H9 (cell line): ENCODE data around the gene EPB41L1. TPM values are rescaled to one million over a fixed set of nuclear protein-coding genes. Genes with fewer than 3 reads are reported as not detected.

ENCODE experiments used
- DNase-seq: peaks from one replicate; pipeline ENCODE4 v3.0.0-alpha.2; 2017
- H2AFZ ChIP-seq: one replicate; pipeline ENCODE4 v1.6.1; 2013; ENCODE audit warnings: mild to moderate bottlenecking, low read length, control low read depth, moderate library complexity
- H2AK5ac ChIP-seq: 2 replicates; pipeline ENCODE4 v1.6.1; 2013; ENCODE audit warnings: low read length, control low read depth, mixed read lengths; ENCODE audit not compliant: insufficient read length
- H2BK120ac ChIP-seq: one replicate; pipeline ENCODE4 v1.6.1; 2013; ENCODE audit warnings: low read depth, mild to moderate bottlenecking, low read length, control low read depth, inconsistent platforms; ENCODE audit not compliant: poor library complexity, severe bottlenecking
- H2BK12ac ChIP-seq: 2 replicates; pipeline ENCODE4 v1.6.1; 2013; ENCODE audit warnings: low read length, control low read depth, mixed read lengths, low read depth; ENCODE audit not compliant: insufficient read length
- H2BK15ac ChIP-seq: 2 replicates; pipeline ENCODE4 v1.6.1; 2013; ENCODE audit warnings: low read depth, low read length, control low read depth
- H2BK20ac ChIP-seq: one replicate; pipeline ENCODE4 v1.6.1; 2013; ENCODE audit warnings: low read depth, mild to moderate bottlenecking, low read length, control low read depth, inconsistent platforms; ENCODE audit not compliant: poor library complexity, severe bottlenecking
- H2BK5ac ChIP-seq: 2 replicates; pipeline ENCODE4 v1.6.1; 2013; ENCODE audit warnings: low read length, control low read depth, mixed read lengths; ENCODE audit not compliant: insufficient read length
- H3K14ac ChIP-seq: 2 replicates; pipeline ENCODE4 v1.6.1; 2013; ENCODE audit warnings: low read length, control low read depth; ENCODE audit not compliant: insufficient read depth
- H3K18ac ChIP-seq: 2 replicates; pipeline ENCODE4 v1.6.1; 2013; ENCODE audit warnings: low read depth, mild to moderate bottlenecking, mixed read lengths, low read length, control low read depth; ENCODE audit not compliant: insufficient read length
- H3K23ac ChIP-seq: 2 replicates; pipeline ENCODE4 v1.6.1; 2013; ENCODE audit warnings: low read length, control low read depth, mixed read lengths, low read depth; ENCODE audit not compliant: insufficient read length
- H3K23me2 ChIP-seq: 2 replicates; pipeline ENCODE4 v1.6.1; 2013; ENCODE audit warnings: low read depth, mild to moderate bottlenecking, mixed read lengths, low read length, control low read depth; ENCODE audit not compliant: insufficient read length, poor library complexity, severe bottlenecking
- H3K27ac ChIP-seq: 2 replicates; pipeline ENCODE4 v1.5.1; 2013; ENCODE audit warnings: low read length, control low read depth, mixed read lengths, low read depth; ENCODE audit not compliant: insufficient read length
- H3K27me3 ChIP-seq: 2 replicates; pipeline ENCODE4 v1.6.1; 2013; ENCODE audit warnings: low read length, control low read depth, inconsistent platforms; ENCODE audit not compliant: insufficient read depth
- H3K4ac ChIP-seq: 2 replicates; pipeline ENCODE4 v1.6.1; 2013; ENCODE audit warnings: low read depth, mild to moderate bottlenecking, control low read depth, inconsistent platforms, low read length, moderate library complexity
- H3K4me1 ChIP-seq: 2 replicates; pipeline ENCODE4 v1.6.1; 2013; ENCODE audit warnings: low read length, control low read depth, inconsistent platforms; ENCODE audit not compliant: insufficient read depth
- H3K4me2 ChIP-seq: 2 replicates; pipeline ENCODE4 v1.6.1; 2013; ENCODE audit warnings: low read length, control low read depth, mixed read lengths; ENCODE audit not compliant: insufficient read length, insufficient read depth
- H3K56ac ChIP-seq: 2 replicates; pipeline ENCODE4 v1.6.1; 2013; ENCODE audit warnings: low read depth, mild to moderate bottlenecking, mixed read lengths, low read length, control low read depth; ENCODE audit not compliant: insufficient read length
- H3K79me1 ChIP-seq: 2 replicates; pipeline ENCODE4 v1.6.1; 2013; ENCODE audit warnings: low read depth, mild to moderate bottlenecking, moderate library complexity, low read length, control low read depth, inconsistent platforms; ENCODE audit not compliant: insufficient read depth, poor library complexity, severe bottlenecking
- H3K79me2 ChIP-seq: 2 replicates; pipeline ENCODE4 v1.6.1; 2013; ENCODE audit warnings: low read length, control low read depth, inconsistent platforms; ENCODE audit not compliant: insufficient read depth
- H3K9ac ChIP-seq: 2 replicates; pipeline ENCODE4 v1.6.1; 2013; ENCODE audit warnings: low read length, control low read depth, mixed read lengths; ENCODE audit not compliant: insufficient read length; ENCODE audit errors: extremely low read depth
- H3K9me3 ChIP-seq: one replicate; pipeline ENCODE4 v1.6.1; 2013; ENCODE audit warnings: low read depth, low read length, inconsistent platforms; ENCODE audit not compliant: control insufficient read depth
- H3T11ph ChIP-seq: one replicate; pipeline ENCODE4 v1.6.1; 2013; ENCODE audit warnings: mild to moderate bottlenecking, low read length, control low read depth, inconsistent platforms
- H4K20me1 ChIP-seq: one replicate; pipeline ENCODE4 v1.6.1; 2013; ENCODE audit not compliant: control insufficient read depth, insufficient read length, insufficient read depth
- H4K5ac ChIP-seq: 2 replicates; pipeline ENCODE4 v1.6.1; 2013; ENCODE audit warnings: low read depth, mild to moderate bottlenecking, mixed read lengths, low read length, control low read depth; ENCODE audit not compliant: insufficient read length
- H4K8ac ChIP-seq: replicated peaks from 2 replicates; pipeline ENCODE4 v1.6.1; 2013; ENCODE audit warnings: low read length, control low read depth, mixed read lengths, low read depth; ENCODE audit not compliant: insufficient read length
- H4K91ac ChIP-seq: 2 replicates; pipeline ENCODE4 v1.6.1; 2013; ENCODE audit warnings: low read depth, mild to moderate bottlenecking, moderate library complexity, mixed read lengths, low read length, control low read depth; ENCODE audit not compliant: insufficient read length
- H3K27ac Mint-ChIP-seq, 3 experiments: 2 replicates in 2 of 3; 3 replicates in 1 of 3; pipeline ENCODE4 v1.8.0; 2020 to 2021; ENCODE audit warnings: mixed read lengths in 3 of 3, mild to moderate bottlenecking in 1 of 3, moderate library complexity in 1 of 3
- H3K27me3 Mint-ChIP-seq: 2 replicates; pipeline ENCODE4 v1.8.0; 2021; ENCODE audit warnings: low read depth, mild to moderate bottlenecking, moderate library complexity, mixed read lengths
- H3K36me3 Mint-ChIP-seq, 3 experiments: 2 replicates in 2 of 3; 3 replicates in 1 of 3; pipeline ENCODE4 v1.8.0; 2020 to 2021; ENCODE audit warnings: low read depth in 3 of 3, mixed read lengths in 3 of 3; ENCODE audit not compliant: insufficient read depth in 1 of 3
- H3K4me1 Mint-ChIP-seq, 2 experiments: 2 replicates each; pipeline ENCODE4 v1.8.0; 2020; ENCODE audit warnings: mixed read lengths in 2 of 2
- H3K4me3 Mint-ChIP-seq, 2 experiments: 2 replicates in 1 of 2; 3 replicates in 1 of 2; pipeline ENCODE4 v1.8.0; 2020 to 2021; ENCODE audit warnings: mild to moderate bottlenecking in 2 of 2, mixed read lengths in 2 of 2, moderate library complexity in 1 of 2
- H3K9me3 Mint-ChIP-seq, 2 experiments: 2 replicates in 1 of 2; 3 replicates in 1 of 2; pipeline ENCODE4 v1.8.0; 2020; ENCODE audit warnings: mild to moderate bottlenecking in 2 of 2, mixed read lengths in 2 of 2, moderate library complexity in 1 of 2
- CTCF ChIP-seq: fragments of 200-600 bp; sonication (generic); conservative IDR thresholded peaks from 3 replicates; pipeline ENCODE4 v1.8.0; 2021; ENCODE audit warnings: antibody characterized with exemption, mild to moderate bottlenecking
- WGBS: extraction: QIAGEN DNeasy Blood & Tissue Kit; methylation state at CpG from one replicate; pipeline ENCODE4 v1.1.7; 2013; ENCODE audit warnings: missing lambda C conversion rate, low lambda C conversion rate, mixed read lengths; ENCODE audit not compliant: insufficient read length; ENCODE audit errors: extremely low coverage; 5-methylcytosine and 5-hydroxymethylcytosine counted together
- total RNA-seq: library from RNA; stranded (reverse); gene quantifications from 2 replicates; pipeline ENCODE4 v1.2.1, GENCODE V29; 2021

EPB41L1 gene
- total RNA-seq, 1 experiment from 2014 or later, result 31.1 TPM

- no peak overlapping the region for H4K5ac ChIP-seq
- H3K79me2 ChIP-seq, result no peaks in the 10 kb centered on the region
- Mint-ChIP-seq H3K27me3 (no peaks in the 10 kb centered on the region; the same call in 1 of the 2 replicates), H3K9me3 (no peaks in the 10 kb centered on the region), H3K4me1 (peaks cover 12 to 42% of the 10 kb centered on the region in 2 experiments), H3K27ac (no peak overlapping the region), H3K4me3 (no peak overlapping the region), H3K36me3 (no peaks in the 10 kb centered on the region)
- H3K4me2 ChIP-seq, result no peak overlapping the region
- H3K27me3 ChIP-seq, result no peaks in the 10 kb centered on the region
- H2AK5ac ChIP-seq, result no peak overlapping the region
- H3K18ac ChIP-seq, result no peak overlapping the region
- H3K4ac ChIP-seq, result no peak overlapping the region
- no peak overlapping the region for H2BK20ac ChIP-seq
- H4K8ac ChIP-seq, result no peak overlapping the region
- H3K23ac ChIP-seq, result no peak overlapping the region
- no peaks in the 10 kb centered on the region for H3K79me1 ChIP-seq
- H2BK5ac ChIP-seq, result no peak overlapping the region
- no peak overlapping the region for H2BK12ac ChIP-seq
- H3K9ac ChIP-seq, result no peak overlapping the region
- no peak overlapping the region for H2AFZ ChIP-seq
- H4K91ac ChIP-seq, result no peak overlapping the region
- H3T11ph ChIP-seq, result no peak overlapping the region
- H3K56ac ChIP-seq, result no peak overlapping the region
- H3K9me3 ChIP-seq, result no peaks in the 10 kb centered on the region
- no peak for DNase-seq
- H3K4me1 ChIP-seq, result 0 out of 2 replicates have a peak, but pooled peaks cover 3% of the 10 kb centered on the region
- no peaks in the 10 kb centered on the region for H3K23me2 ChIP-seq
- H2BK120ac ChIP-seq, result no peak overlapping the region
- WGBS, result no CpG with 5 or more reads among the region's 2 CpGs
- H2BK15ac ChIP-seq, result no peak overlapping the region
- TF ChIP-seq CTCF, result no peak
- no peak overlapping the region for H3K27ac ChIP-seq
- H3K14ac ChIP-seq, result no peak overlapping the region
- no peaks in the 10 kb centered on the region for H4K20me1 ChIP-seq
Observed at GRCh38 chr20:36269507-36269906, 115.0 kb downstream of the EPB41L1 start.
